Spinal cord (tissue), 10 donors: Measurements from ENCODE around the gene TIGD1. TPM values are rescaled to one million over a fixed set of nuclear protein-coding genes. Genes with fewer than 3 reads are reported as not detected.

ENCODE experiments used
- DNase-seq, 6 donors: peaks; one replicate each; pipeline versions ENCODE4 v3.0.0 to v3.0.0-alpha.2; 2013 to 2015; ENCODE audit warnings: low spot score in 6 of 6, low read depth in 4 of 6
- H3K27ac ChIP-seq: one replicate; pipeline ENCODE4 v1.5.1; 2013; ENCODE audit warnings: low read depth, low read length, control low read depth
- H3K27me3 ChIP-seq: one replicate; pipeline ENCODE4 v1.6.1; 2013; ENCODE audit warnings: low read length; ENCODE audit not compliant: control insufficient read depth, insufficient read depth
- H3K36me3 ChIP-seq: one replicate; pipeline ENCODE4 v1.6.1; 2013; ENCODE audit warnings: low read length; ENCODE audit not compliant: control insufficient read depth, insufficient read depth
- H3K4me1 ChIP-seq: one replicate; pipeline ENCODE4 v1.6.1; 2013; ENCODE audit warnings: low read length; ENCODE audit not compliant: control insufficient read depth, insufficient read depth
- H3K4me3 ChIP-seq: one replicate; pipeline ENCODE4 v1.5.1; 2013; ENCODE audit warnings: low read depth, low read length, control low read depth
- H3K9me3 ChIP-seq: one replicate; pipeline ENCODE4 v1.6.1; 2013; ENCODE audit warnings: low read length; ENCODE audit not compliant: control insufficient read depth, insufficient read depth
- WGBS: methylation state at CpG from one replicate; pipeline ENCODE4 v1.1.5; 2013; ENCODE audit warnings: missing lambda C conversion rate; ENCODE audit not compliant: insufficient coverage; 5-methylcytosine and 5-hydroxymethylcytosine counted together
- polyA plus RNA-seq, 2 donors: library from polyadenylated mRNA; unstranded; fragments of 120-200 nt; gene quantifications; one replicate each; pipeline ENCODE4 v1.2.1, GENCODE V29; 2013; ENCODE audit not compliant: insufficient read length in 2 of 2
- total RNA-seq, 2 donors: library from RNA; depleted of rRNA in 1 of 2; stranded (reverse); fragments of 120-200 nt in 1 of 2; fragments of >200 nt in 1 of 2; gene quantifications; one replicate each; pipeline versions ENCODE4 v1.2.3 to v1.2.4, GENCODE V29; 2013 to 2014
- donor health status: healthy.

The TIGD1 gene
- total and polyA plus RNA-seq, 4 donors, result 5.9 to 11.1 (median 10.3) TPM

GRCh38 chr2:232541961-232542714 lies 8.2 kb downstream of the TIGD1 start:
- Histone ChIP-seq H3K9me3 (no peaks in the 10 kb centered on the region), H3K4me3 (no peak overlapping the region), H3K27me3 (no peaks in the 10 kb centered on the region), H3K27ac (no peak overlapping the region), H3K4me1 (peaks cover 10% of the 10 kb centered on the region), H3K36me3 (peaks cover 28% of the 10 kb centered on the region)
- 72% methylated on average over 8 of the region's 9 CpGs for WGBS
- no peak for DNase-seq

GRCh38 chr2:232541195-232541960 lies 9.0 kb downstream of the TIGD1 start:
- H3K36me3 ChIP-seq, result peaks cover 23% of the 10 kb centered on the region
- DNase-seq, result no peak
- 86% methylated on average over 16 of the region's 19 CpGs for WGBS
- peaks cover 10% of the 10 kb centered on the region for H3K4me1 ChIP-seq
- peaks cover under 1% of the 10 kb centered on the region for H3K9me3 ChIP-seq
- no peaks in the 10 kb centered on the region for H3K27me3 ChIP-seq
- H3K27ac ChIP-seq, result no peak overlapping the region
- no peak overlapping the region for H3K4me3 ChIP-seq

- Histone ChIP-seq H3K27me3 (no peaks in the 10 kb centered on the region), H3K27ac (no peak overlapping the region), H3K9me3 (peaks cover 3% of the 10 kb centered on the region), H3K4me3 (no peak overlapping the region), H3K4me1 (peaks cover 10% of the 10 kb centered on the region), H3K36me3 (peaks cover 17% of the 10 kb centered on the region)
- no peak for DNase-seq
- WGBS, result 89% methylated on average over 14 of the region's 17 CpGs
These were observed 9.8 kb downstream of the TIGD1 start for GRCh38 chr2:232540441-232541041.

GRCh38 chr2:232539298-232540231 lies 10.8 kb downstream of the TIGD1 start, which contains the start of gene CHRNG:
TSS of gene CHRNG (plus strand) at chr2:232539692. CDS start at chr2:232539748, 56 bp downstream.
- WGBS, result 61% methylated on average over 10 of the region's 23 CpGs
- no peak within 1 kb of the TSS for H3K4me3 ChIP-seq
- no peaks in the 10 kb centered on the region for H3K27me3 ChIP-seq
- no peak within 1 kb of the TSS for H3K27ac ChIP-seq
- no peak for DNase-seq
- peaks cover 3% of the 10 kb centered on the region for H3K9me3 ChIP-seq
- H3K4me1 ChIP-seq, result peaks cover 10% of the 10 kb centered on the region
- H3K36me3 ChIP-seq, result peaks cover 12% of the 10 kb centered on the region

GRCh38 chr2:232538671-232539070 lies 11.7 kb downstream of the TIGD1 start:
- Histone ChIP-seq H3K4me1 (peaks cover 10% of the 10 kb centered on the region), H3K4me3 (no peak overlapping the region), H3K36me3 (peaks cover 4% of the 10 kb centered on the region), H3K27ac (no peak overlapping the region), H3K27me3 (no peaks in the 10 kb centered on the region), H3K9me3 (peaks cover 3% of the 10 kb centered on the region)
- no peak for DNase-seq
- 22% methylated on average over 3 of the region's 4 CpGs for WGBS

- WGBS, result 90% methylated on average over 4 of the region's 4 CpGs
- H3K27ac ChIP-seq, result no peak overlapping the region
- peaks cover 3% of the 10 kb centered on the region for H3K9me3 ChIP-seq
- no peaks in the 10 kb centered on the region for H3K36me3 ChIP-seq
- H3K4me3 ChIP-seq, result no peak overlapping the region
- no peak for DNase-seq
- H3K4me1 ChIP-seq, result peaks cover 10% of the 10 kb centered on the region
- no peaks in the 10 kb centered on the region for H3K27me3 ChIP-seq
These were observed 12.9 kb downstream of the TIGD1 start for GRCh38 chr2:232537499-232537898.

GRCh38 chr2:232537079-232537478 lies 13.3 kb downstream of the TIGD1 start:
- whole genome bisulfite sequencing, result 54% methylated on average over 5 of the region's 5 CpGs
- Histone ChIP-seq H3K36me3 (no peaks in the 10 kb centered on the region), H3K4me1 (peaks cover 10% of the 10 kb centered on the region), H3K27me3 (no peaks in the 10 kb centered on the region), H3K9me3 (peaks cover 3% of the 10 kb centered on the region), H3K27ac (no peak overlapping the region), H3K4me3 (no peak overlapping the region)
- DNase-seq, result no peak

- no peak overlapping the region for H3K4me3 ChIP-seq
- H3K36me3 ChIP-seq, result no peaks in the 10 kb centered on the region
- no CpG with 5 or more reads among the region's 5 CpGs for WGBS
- no peak overlapping the region for H3K27ac ChIP-seq
- peaks cover 10% of the 10 kb centered on the region for H3K4me1 ChIP-seq
- H3K27me3 ChIP-seq, result no peaks in the 10 kb centered on the region
- DNase-seq, result no peak
- peaks cover 3% of the 10 kb centered on the region for H3K9me3 ChIP-seq
These were observed 14.4 kb downstream of the TIGD1 start for GRCh38 chr2:232535761-232536530.
